ENCODE results near the gene XDH.

The XDH gene

GRCh38 chr2:31414601-31415241 is at the start of gene XDH:
XDH (minus strand) TSS chr2:31414742; CDS start chr2:31414666, 76 bp downstream.
- Histone ChIP-seq H3K9ac (ENCODE audit: low read depth, low read length) (no peak within 1 kb of the TSS), H3K27me3 (ENCODE audit: insufficient read depth, low read length) (no peaks in the 10 kb centered on the region), H3K27ac (ENCODE audit: low read length) (no peak within 1 kb of the TSS), H3K9me3 (ENCODE audit: insufficient read depth, low read depth, low read length) (no peaks in the 10 kb centered on the region; the same call in 1 of the 2 replicates), H3K36me3 (ENCODE audit: insufficient read depth, low read depth, low read length) (no peaks in the 10 kb centered on the region), H3K4me1 (ENCODE audit: insufficient read depth, low read length) (no peaks in the 10 kb centered on the region), H3K4me3 (ENCODE audit: low read length) (no peak within 1 kb of the TSS)

- Histone ChIP-seq H3K27me3 (ENCODE audit: insufficient read depth, low read length) (no peaks in the 10 kb centered on the region), H3K36me3 (ENCODE audit: insufficient read depth, low read depth, low read length) (no peaks in the 10 kb centered on the region), H3K9ac (ENCODE audit: low read depth, low read length) (no peak overlapping the region), H3K4me3 (ENCODE audit: low read length) (no peak overlapping the region), H3K4me1 (ENCODE audit: insufficient read depth, low read length) (peaks cover 10% of the 10 kb centered on the region; the same call in 1 of the 2 replicates), H3K9me3 (ENCODE audit: insufficient read depth, low read depth, low read length) (peaks cover 11% of the 10 kb centered on the region; the same call in 1 of the 2 replicates), H3K27ac (ENCODE audit: low read length) (no peak overlapping the region)
Measured at GRCh38 chr2:31457651-31458050, 43.1 kb upstream of the XDH start.

- Histone ChIP-seq H3K9ac (ENCODE audit: low read depth, low read length) (no peak overlapping the region), H3K27ac (ENCODE audit: low read length) (no peak overlapping the region), H3K9me3 (ENCODE audit: insufficient read depth, low read depth, low read length) (no peaks in the 10 kb centered on the region; the same call in 1 of the 2 replicates), H3K27me3 (ENCODE audit: insufficient read depth, low read length) (no peaks in the 10 kb centered on the region), H3K4me1 (ENCODE audit: insufficient read depth, low read length) (no peaks in the 10 kb centered on the region), H3K4me3 (ENCODE audit: low read length) (no peak overlapping the region), H3K36me3 (ENCODE audit: insufficient read depth, low read depth, low read length) (no peaks in the 10 kb centered on the region)
Measured at GRCh38 chr2:31446848-31447247, 32.3 kb upstream of the XDH start.

- no peak overlapping the region for H3K27ac ChIP-seq (ENCODE audit: low read length)
- no peak overlapping the region for H3K4me3 ChIP-seq (ENCODE audit: low read length)
- H3K27me3 ChIP-seq (ENCODE audit: insufficient read depth, low read length): no peaks in the 10 kb centered on the region
- H3K36me3 ChIP-seq (ENCODE audit: insufficient read depth, low read depth, low read length): no peaks in the 10 kb centered on the region
- no peaks in the 10 kb centered on the region; the same call in 1 of the 2 replicates for H3K9me3 ChIP-seq (ENCODE audit: insufficient read depth, low read depth, low read length)
- H3K4me1 ChIP-seq (ENCODE audit: insufficient read depth, low read length): no peaks in the 10 kb centered on the region
- H3K9ac ChIP-seq (ENCODE audit: low read depth, low read length): no peak overlapping the region
Measured at GRCh38 chr2:31442376-31442775, 27.8 kb upstream of the XDH start.

- no peaks in the 10 kb centered on the region for H3K4me1 ChIP-seq (ENCODE audit: insufficient read depth, low read length)
- H3K9ac ChIP-seq (ENCODE audit: low read depth, low read length): no peak overlapping the region
- no peak overlapping the region for H3K27ac ChIP-seq (ENCODE audit: low read length)
- H3K4me3 ChIP-seq (ENCODE audit: low read length): no peak overlapping the region
- H3K36me3 ChIP-seq (ENCODE audit: insufficient read depth, low read depth, low read length): no peaks in the 10 kb centered on the region
- no peaks in the 10 kb centered on the region; the same call in 1 of the 2 replicates for H3K9me3 ChIP-seq (ENCODE audit: insufficient read depth, low read depth, low read length)
- H3K27me3 ChIP-seq (ENCODE audit: insufficient read depth, low read length): no peaks in the 10 kb centered on the region
Measured at GRCh38 chr2:31440764-31441163, 26.2 kb upstream of the XDH start.

GRCh38 chr2:31434911-31435310 is 20.4 kb upstream of the XDH start:
- Histone ChIP-seq H3K4me1 (ENCODE audit: insufficient read depth, low read length) (no peaks in the 10 kb centered on the region), H3K9ac (ENCODE audit: low read depth, low read length) (no peak overlapping the region), H3K9me3 (ENCODE audit: insufficient read depth, low read depth, low read length) (no peaks in the 10 kb centered on the region), H3K36me3 (ENCODE audit: insufficient read depth, low read depth, low read length) (no peaks in the 10 kb centered on the region), H3K4me3 (ENCODE audit: low read length) (no peak overlapping the region), H3K27me3 (ENCODE audit: insufficient read depth, low read length) (no peaks in the 10 kb centered on the region), H3K27ac (ENCODE audit: low read length) (no peak overlapping the region)

GRCh38 chr2:31433541-31433940 is 19.0 kb upstream of the XDH start:
- Histone ChIP-seq H3K27me3 (ENCODE audit: insufficient read depth, low read length) (no peaks in the 10 kb centered on the region), H3K4me1 (ENCODE audit: insufficient read depth, low read length) (no peaks in the 10 kb centered on the region), H3K36me3 (ENCODE audit: insufficient read depth, low read depth, low read length) (no peaks in the 10 kb centered on the region), H3K9me3 (ENCODE audit: insufficient read depth, low read depth, low read length) (no peaks in the 10 kb centered on the region), H3K9ac (ENCODE audit: low read depth, low read length) (no peak overlapping the region), H3K27ac (ENCODE audit: low read length) (no peak overlapping the region), H3K4me3 (ENCODE audit: low read length) (no peak overlapping the region)

GRCh38 chr2:31430439-31431165 is 16.1 kb upstream of the XDH start:
- Histone ChIP-seq H3K4me1 (ENCODE audit: insufficient read depth, low read length) (no peaks in the 10 kb centered on the region), H3K9ac (ENCODE audit: low read depth, low read length) (no peak overlapping the region), H3K27ac (ENCODE audit: low read length) (no peak overlapping the region)

GRCh38 chr2:31429759-31430438 is 15.4 kb upstream of the XDH start:
- H3K4me1 ChIP-seq (ENCODE audit: insufficient read depth, low read length): no peaks in the 10 kb centered on the region
- no peak overlapping the region for H3K27ac ChIP-seq (ENCODE audit: low read length)
- H3K36me3 ChIP-seq (ENCODE audit: insufficient read depth, low read depth, low read length): no peaks in the 10 kb centered on the region
- no peaks in the 10 kb centered on the region for H3K9me3 ChIP-seq (ENCODE audit: insufficient read depth, low read depth, low read length)
- no peaks in the 10 kb centered on the region for H3K27me3 ChIP-seq (ENCODE audit: insufficient read depth, low read length)
- no peak overlapping the region for H3K4me3 ChIP-seq (ENCODE audit: low read length)
- H3K9ac ChIP-seq (ENCODE audit: low read depth, low read length): no peak overlapping the region

More at GRCh38 chr2:31430439-31431165, 16.1 kb upstream of the XDH start:
- Histone ChIP-seq H3K27me3 (ENCODE audit: insufficient read depth, low read length) (no peaks in the 10 kb centered on the region), H3K4me3 (ENCODE audit: low read length) (no peak overlapping the region), H3K36me3 (ENCODE audit: insufficient read depth, low read depth, low read length) (no peaks in the 10 kb centered on the region), H3K9me3 (ENCODE audit: insufficient read depth, low read depth, low read length) (no peaks in the 10 kb centered on the region)

- Histone ChIP-seq H3K4me3 (ENCODE audit: low read length) (no peak overlapping the region), H3K9me3 (ENCODE audit: insufficient read depth, low read depth, low read length) (peaks cover 2% of the 10 kb centered on the region), H3K36me3 (ENCODE audit: insufficient read depth, low read depth, low read length) (no peaks in the 10 kb centered on the region), H3K9ac (ENCODE audit: low read depth, low read length) (no peak overlapping the region), H3K27ac (ENCODE audit: low read length) (no peak overlapping the region), H3K27me3 (ENCODE audit: insufficient read depth, low read length) (no peaks in the 10 kb centered on the region), H3K4me1 (ENCODE audit: insufficient read depth, low read length) (no peaks in the 10 kb centered on the region)
Measured at GRCh38 chr2:31429040-31429439, 14.5 kb upstream of the XDH start.

GRCh38 chr2:31428001-31428418 is 13.5 kb upstream of the XDH start:
- H3K9me3 ChIP-seq (ENCODE audit: insufficient read depth, low read depth, low read length): peaks cover 5% of the 10 kb centered on the region
- no peak overlapping the region for H3K27ac ChIP-seq (ENCODE audit: low read length)
- H3K4me1 ChIP-seq (ENCODE audit: insufficient read depth, low read length): no peaks in the 10 kb centered on the region
- H3K36me3 ChIP-seq (ENCODE audit: insufficient read depth, low read depth, low read length): no peaks in the 10 kb centered on the region
- H3K27me3 ChIP-seq (ENCODE audit: insufficient read depth, low read length): no peaks in the 10 kb centered on the region
- no peak overlapping the region for H3K4me3 ChIP-seq (ENCODE audit: low read length)
- H3K9ac ChIP-seq (ENCODE audit: low read depth, low read length): no peak overlapping the region
